Amniotic epithelial cell (primary cell): ENCODE results near the gene ECE1.

Experiments
- DNase-seq: peaks from one replicate; pipeline ENCODE4 v3.0.0-alpha.2; 2010; ENCODE audit warnings: low read depth

The ECE1 gene

DNA sequence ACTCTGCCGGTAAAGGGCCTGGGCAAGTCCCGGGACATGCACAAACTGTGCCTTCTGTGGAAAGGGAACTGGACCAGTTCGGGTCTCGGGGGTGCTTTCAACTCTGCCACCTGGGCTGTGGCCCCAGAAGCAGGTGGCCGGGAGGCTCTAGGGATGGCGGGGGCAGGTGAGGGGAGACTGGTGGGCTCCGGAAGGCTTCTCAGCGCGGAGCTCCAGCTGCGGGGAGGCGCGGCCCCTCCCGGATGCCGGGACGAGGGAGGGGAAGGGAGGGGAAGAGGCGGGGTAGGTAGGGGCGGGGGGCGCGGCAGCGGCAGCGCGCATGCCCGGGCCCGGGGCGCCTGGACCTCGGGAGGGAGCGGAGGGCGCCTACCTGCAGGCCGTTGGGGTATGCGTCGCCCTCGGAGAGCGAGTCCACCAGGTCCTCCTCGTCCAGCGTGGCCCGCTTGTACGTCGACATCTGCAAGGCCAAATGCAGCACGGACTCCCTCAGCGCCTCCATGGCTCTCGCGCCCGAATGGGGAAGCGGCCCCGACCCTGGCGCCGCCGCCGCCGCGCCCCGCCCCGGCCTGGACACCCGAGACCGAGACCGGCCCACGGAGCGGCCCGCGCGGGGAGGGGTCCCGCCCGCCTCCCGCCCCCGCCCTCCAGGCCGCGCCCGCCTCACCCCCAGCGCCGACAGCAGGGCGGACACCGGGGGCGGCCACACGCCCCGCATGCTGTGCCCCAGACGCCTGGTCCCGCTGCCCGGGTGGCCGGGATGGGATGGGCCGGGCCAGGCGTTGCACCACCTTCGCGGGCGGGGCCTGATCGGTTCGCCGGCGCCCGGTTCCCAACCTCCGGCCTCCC lies at the start of gene ECE1:
TSS of gene ECE1 (minus strand) at position 764 of the 846 bp plus-strand sequence. CDS start at position 715, 49 bp downstream.
- no peak for DNase-seq

DNA sequence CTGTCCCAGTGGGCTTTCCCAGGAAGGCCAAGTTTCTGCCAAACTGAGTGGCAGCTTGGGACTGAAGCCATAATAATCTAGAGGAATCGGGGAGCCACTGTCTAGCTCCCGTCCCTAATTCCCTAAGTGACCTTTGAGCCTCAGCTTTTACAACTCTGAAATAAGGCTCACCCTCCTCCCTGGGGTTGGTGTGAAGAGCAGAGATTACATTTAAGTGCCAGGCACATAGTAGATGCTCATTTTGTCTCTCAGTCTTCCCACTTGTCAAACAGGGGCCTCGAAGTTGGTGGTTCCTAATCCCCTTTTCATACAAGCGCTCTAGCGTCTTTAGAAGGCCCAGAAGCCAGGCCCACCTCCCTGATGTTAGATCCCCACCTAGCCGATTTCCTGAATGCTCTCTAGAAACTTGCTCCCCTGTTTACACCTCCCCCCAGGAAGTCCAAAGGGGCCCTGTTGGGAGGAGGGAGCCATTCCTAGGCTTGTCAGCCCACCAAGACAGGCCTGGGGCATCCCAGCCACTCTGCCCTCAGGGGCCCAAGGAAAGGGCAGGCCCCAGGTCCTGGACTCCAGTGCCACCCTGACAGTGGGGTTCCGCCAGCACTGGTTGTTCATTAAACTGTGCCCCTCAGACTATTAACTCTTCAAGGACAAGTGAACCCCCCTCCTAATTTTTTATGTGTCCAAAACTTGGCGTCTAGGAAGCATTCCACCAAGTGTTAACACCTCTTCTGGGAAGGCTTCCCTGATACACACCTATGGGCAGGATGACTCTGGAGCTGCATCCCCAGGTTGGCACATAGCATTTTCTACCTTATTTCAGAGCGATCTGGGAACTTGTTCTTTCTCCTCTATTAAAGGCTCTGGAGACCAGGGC lies 49.3 kb upstream of the ECE1 start:
- no peak for DNase-seq

GRCh38 chr1:21338573-21339355 lies 48.5 kb upstream of the ECE1 start:
- peak; percentile 53 for DNase-seq

DNA sequence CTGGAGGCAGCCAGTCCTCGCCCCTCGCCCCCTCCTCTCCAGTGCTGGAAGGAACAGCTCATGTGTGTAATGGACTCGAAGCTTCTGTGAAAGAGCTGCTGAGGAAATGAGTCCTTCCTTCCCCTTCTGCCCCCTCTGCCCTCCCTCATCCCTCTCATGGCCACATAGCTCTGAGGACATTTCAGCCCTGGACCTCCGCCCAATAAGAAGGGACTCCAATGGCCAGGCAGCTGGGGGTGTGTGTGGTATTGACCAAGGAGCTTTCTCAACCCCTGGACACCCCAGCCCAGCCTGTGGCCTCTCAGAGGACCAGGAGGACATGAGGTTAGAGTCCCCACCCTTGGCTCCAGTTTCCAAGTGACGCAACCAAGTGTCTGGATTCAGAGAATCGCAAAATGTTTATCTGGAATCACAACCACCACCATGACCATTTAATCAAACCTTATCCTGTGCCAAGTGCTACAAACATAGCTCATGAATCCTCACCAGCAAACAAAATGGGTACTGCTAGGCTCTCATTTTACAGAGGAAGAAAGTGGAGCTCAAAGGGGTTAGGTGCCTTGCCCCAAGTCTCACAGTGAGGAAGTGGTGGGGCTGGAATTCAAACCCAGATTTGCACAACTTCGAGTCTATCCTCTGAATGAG lies 47.8 kb upstream of the ECE1 start:
- DNase-seq: peak; percentile 56

DNA sequence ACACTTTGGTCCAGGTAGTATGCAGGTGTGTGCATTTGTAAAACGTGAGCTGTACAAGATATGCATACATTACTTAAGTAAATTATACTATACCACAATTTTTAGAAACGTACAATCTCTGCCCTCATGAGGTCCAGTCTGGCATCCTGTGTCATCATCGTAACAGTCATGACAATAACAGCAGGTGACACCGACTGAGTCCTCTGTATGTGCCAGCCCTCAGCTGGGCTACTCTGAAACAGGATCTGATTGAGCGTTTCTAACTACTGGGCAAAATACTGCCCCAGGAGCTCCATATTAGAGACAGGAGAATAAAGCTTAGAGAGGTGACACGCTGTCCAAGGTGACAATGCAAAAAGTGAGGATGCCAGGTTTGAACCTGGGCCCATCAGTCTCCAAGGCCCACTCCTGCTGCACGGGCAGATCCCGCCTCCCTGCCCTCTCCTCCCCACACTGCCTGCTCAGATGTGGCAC lies 47.2 kb upstream of the ECE1 start:
- DNase-seq: no peak

- DNase-seq: no peak
These were observed 46.8 kb upstream of the ECE1 start for GRCh38 chr1:21337010-21337437.

DNA sequence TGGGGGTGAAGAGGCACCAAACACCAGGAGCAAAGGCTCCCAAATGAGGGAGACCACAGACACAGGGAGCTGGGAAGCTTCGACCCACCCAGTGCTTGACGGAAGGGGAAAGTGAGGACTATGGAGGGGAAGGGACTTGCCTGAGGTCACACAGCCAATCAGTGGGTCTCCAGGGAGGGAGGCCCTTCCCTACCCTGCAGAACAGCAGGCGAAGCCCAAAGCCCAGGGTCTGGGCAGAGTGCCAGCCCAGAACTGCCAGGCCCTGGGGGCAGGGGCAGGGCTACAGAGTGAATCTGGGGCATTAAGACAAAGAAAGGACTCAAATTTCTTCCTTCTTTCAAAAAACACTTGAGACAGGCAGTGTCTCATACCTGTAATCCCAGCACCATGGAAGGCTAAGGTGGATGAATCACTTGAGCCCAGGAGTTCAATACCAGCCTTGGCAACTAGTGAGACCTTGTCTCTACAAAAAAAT lies 45.5 kb upstream of the ECE1 start:
- DNase-seq: no peak

- no peak for DNase-seq
These were observed 44.9 kb upstream of the ECE1 start for GRCh38 chr1:21335088-21335691.

GRCh38 chr1:21334214-21335087 lies 44.2 kb upstream of the ECE1 start:
- DNase-seq: peak; percentile 96

DNA sequence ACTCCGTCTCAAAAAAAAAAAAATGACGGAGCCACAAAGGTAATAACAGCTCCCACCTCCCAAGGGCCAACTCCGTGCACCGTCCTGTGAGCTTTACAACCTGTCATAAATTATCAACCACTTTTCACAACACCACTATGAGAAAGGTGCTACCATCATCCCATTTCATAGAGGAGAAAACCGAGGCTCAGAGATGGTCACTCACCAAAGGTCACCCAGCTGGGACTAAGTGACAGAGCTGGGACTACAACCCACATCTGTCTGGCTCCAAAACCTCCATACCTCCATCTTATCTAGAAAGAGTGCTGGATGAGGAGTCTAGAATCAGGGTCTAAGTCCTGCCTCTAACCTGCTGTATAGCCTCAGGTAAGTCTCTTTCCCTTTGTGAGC lies 43.6 kb upstream of the ECE1 start:
- no peak for DNase-seq

- no peak for DNase-seq
These were observed 42.5 kb upstream of the ECE1 start for GRCh38 chr1:21332554-21333311.

DNA sequence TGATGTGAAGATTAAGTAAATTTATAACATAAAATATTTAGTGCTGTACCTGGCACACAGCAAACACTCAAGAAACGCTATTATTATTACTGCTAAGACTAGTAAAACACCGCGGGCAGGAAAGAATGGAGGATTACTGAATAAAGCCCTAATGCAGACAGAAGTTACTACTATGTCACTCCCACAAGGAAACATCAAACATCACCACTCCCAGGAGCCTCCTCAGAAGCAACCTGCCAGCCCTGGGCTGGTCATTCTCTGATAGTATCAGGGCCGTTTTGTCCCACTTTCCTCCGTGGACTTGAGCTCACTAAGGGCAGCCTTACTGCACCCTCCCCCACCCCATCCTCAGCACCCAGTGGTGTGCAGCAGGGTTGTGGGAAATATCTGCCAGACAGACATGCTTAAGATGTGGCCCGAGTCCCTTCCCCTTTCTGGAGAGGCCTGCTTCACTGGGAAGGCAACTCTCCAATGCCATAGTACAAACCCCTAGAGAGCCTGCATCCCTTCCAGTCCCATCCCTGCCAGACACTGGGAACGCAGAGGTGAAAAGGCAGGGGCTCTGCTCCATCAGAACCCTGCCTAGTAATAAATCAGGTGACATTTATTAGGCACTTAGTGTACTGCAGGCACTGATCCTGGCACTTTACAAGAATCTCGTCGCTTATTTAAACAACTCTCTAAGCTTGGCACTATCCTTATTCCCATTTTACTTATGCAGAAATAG lies 41.7 kb upstream of the ECE1 start:
- DNase-seq: no peak

DNA sequence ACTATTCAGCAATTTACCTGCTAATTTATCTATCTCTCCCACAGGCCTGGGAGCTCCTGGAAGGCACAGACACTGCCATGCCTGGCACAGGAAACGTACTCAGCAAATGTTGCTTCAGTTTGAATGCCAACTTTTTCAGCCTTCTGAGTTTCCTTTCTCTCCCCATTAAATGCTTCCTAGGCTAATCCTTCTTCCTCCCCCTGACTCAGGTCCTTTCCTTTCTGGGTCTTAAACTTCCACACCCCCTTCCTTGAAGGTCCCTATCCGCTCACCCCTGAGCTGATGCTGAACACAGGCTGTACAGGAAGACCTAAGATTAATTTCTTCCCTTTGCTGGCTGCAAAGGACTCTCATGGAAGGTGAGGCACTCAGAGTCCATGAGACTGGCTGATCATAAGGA lies 40.3 kb upstream of the ECE1 start:
- no peak for DNase-seq

DNA sequence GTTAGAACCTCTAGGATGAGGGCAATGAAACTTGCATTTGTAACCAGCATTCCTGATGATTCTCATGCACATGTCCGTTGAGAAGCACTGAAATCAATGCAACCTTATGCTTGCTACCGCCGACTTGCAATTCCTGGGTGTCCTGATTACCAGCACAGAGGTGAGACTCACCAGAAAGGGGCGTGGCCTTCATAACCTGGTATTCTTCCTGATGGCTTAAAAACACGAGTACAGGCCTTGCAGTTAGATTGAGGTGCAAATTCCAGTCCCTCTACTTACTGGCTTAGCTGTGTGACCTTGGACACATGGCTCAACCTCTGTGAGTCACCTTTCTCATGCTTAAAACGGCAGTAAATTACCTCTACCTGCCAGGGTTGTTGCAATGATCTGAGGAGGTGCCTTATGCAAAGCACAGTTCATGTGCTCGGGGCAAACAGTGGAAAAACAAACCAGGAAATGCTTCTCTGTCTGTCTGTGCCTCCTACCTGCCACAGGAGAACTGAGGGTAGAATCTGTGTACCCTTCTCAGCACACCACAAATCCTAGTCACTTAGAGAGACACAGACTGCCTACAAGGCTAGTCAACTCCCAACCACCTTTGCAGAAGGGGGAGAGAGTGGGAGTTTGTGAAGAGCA lies 39.1 kb upstream of the ECE1 start:
- DNase-seq: peak; percentile 74

- DNase-seq: no peak
These were observed 37.5 kb upstream of the ECE1 start for GRCh38 chr1:21327566-21328323.

DNA sequence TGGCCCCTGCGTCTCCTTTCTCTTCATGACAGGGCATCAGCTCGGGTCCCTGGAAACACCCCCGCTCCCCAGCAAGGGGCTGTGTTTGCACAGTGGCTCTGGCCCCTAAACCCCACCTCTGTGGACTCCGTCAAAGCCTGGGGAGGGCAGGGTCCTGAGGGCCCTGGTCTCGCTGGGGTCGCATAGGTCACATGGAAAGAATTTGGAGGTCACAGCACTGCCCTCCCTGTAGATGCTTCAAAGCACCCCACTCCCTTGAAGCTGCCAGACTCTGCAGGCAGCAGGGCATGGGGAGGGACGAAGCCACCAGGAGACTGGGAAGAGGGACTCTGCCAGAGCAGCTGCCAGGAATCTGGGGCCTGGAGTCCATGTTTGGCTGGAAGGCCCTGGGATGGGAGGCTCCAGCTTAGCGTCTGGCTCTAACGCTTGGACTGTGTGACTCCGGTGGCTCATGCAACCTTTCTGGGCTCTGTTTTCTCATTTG lies 36.6 kb upstream of the ECE1 start:
- no peak for DNase-seq

DNA sequence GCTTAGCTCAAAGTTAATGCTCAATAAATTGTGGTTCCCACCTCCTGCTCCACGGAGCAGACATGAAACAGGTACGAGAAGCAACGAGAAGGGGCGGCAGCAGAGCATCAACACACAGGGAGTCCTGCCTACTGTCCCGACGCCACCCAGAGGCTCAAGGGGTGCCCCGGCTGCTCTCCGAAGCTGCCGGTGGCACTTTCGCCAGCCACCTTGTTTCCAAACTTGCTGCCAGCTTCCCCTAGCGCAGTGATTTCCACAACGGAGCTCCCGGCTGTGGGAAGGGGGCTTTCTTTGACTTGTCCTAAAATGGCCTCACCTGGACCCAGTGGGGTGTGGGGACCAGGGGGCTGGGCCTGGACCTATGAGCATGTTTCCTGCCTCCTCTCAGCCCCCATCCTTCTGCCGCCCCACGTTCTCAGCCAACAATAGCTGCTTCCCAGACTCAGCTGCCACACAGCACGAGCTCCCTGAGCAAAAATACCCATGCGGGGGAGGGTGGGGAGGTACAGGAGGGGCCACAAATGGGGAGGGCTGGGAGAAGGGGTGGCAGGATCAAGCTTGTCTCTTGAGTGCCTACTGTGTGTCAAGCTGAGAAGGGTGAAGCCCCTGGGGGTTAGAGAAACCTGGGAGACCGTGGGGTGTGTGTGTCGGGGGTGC lies 35.6 kb upstream of the ECE1 start:
- no peak for DNase-seq
